HG02981 (cell line): Measurements from ENCODE around the gene CHST12.

Experiments used
- ATAC-seq: cut with Tn5 transposase; IDR thresholded peaks from one replicate; pipeline ENCODE4 v1.9.1; 2021; ENCODE audit warnings: mild to moderate bottlenecking, moderate library complexity; ENCODE audit not compliant: unreplicated experiment

The CHST12 gene

GRCh38 chr7:2497065-2497464, 93.7 kb downstream of the CHST12 start:
- ATAC-seq, result no peak

GRCh38 chr7:2497500-2498336, 94.3 kb downstream of the CHST12 start:
- ATAC-seq, result no peak
